Renal cortical epithelial cell (primary cell): ENCODE results near the gene ART1. TPM values are rescaled to one million over a fixed set of nuclear protein-coding genes. Genes with fewer than 3 reads are reported as not detected.
"Not testable (repeated sequence)": the region's sequence is repeated elsewhere in the genome, so short reads cannot be mapped to it uniquely, and the experiment has no call there.

Experiments
- DNase-seq: peaks from one replicate; pipeline ENCODE4 v3.0.0-alpha.2; 2011; ENCODE audit warnings: low read depth
- total RNA-seq: library from RNA; depleted of rRNA; stranded (reverse); fragments of >200 nt; gene quantifications from 2 replicates; pipeline ENCODE4 v1.2.3, GENCODE V29; 2014

ART1 gene
- total RNA-seq, 1 donor from 2014 or later: not detected

DNA sequence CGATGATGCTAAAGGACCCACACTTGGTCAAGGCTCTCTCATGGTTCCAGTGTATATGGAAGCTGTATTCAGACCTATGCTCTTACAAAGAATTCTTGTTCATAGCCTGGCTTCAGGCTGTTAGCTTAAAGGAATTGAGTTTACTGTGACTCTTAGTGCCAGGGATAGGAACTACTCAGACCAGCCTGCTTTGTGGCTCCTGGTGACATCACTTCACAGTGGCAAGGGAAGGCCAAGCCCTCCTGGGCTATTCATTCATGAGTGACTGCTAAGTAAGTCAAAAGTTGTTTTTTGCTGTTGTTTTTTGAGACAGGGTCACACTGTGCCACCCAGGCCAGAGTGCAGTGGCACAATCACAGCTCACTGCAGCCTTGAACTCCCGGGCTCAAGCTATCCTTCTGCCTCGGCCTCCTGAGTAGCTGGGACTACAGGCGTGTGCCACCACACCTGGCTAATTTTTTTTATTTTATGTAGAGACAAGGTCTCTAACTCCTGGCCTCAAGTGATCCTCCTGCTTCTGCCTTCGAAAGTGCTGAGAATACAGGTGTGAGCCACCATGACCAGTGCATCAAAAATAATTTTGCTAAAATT, 12.8 kb upstream of the ART1 start:
- DNase-seq: peak; percentile 9

GRCh38 chr11:3635641-3636375, 9.1 kb upstream of the ART1 start:
- DNase-seq: no peak

GRCh38 chr11:3637201-3637600, 7.7 kb upstream of the ART1 start:
- DNase-seq: no peak

- no peak for DNase-seq
Measured at GRCh38 chr11:3638513-3638912, 6.4 kb upstream of the ART1 start.

GRCh38 chr11:3639841-3640240, 5.1 kb upstream of the ART1 start:
- DNase-seq: no peak

DNA sequence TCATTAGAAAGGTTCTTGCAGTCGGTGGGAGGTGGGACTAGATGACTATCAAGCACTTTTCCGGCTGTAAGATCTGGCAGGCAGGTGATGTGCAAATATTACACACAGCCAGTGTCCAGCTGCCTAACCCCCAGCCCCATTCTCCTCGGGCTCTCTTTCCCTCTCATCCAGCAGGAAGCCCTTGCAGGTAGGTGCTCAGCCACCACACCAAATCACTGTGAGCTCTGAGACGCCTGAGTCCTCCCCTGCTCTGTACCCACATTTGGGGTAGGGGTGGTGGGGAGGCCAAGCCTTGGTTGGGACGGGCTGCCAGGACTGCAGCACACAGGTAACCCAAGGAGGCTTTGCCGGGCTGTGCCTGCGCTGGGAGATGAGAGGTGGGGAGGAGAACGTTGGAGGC, 3.7 kb upstream of the ART1 start:
- DNase-seq: no peak

GRCh38 chr11:3641701-3642070, 3.2 kb upstream of the ART1 start, which contains the start of gene ART5:
TSS of gene ART5 (minus strand) at chr11:3641992. CDS start at chr11:3641862, 130 bp downstream.
- DNase-seq: no peak

DNA sequence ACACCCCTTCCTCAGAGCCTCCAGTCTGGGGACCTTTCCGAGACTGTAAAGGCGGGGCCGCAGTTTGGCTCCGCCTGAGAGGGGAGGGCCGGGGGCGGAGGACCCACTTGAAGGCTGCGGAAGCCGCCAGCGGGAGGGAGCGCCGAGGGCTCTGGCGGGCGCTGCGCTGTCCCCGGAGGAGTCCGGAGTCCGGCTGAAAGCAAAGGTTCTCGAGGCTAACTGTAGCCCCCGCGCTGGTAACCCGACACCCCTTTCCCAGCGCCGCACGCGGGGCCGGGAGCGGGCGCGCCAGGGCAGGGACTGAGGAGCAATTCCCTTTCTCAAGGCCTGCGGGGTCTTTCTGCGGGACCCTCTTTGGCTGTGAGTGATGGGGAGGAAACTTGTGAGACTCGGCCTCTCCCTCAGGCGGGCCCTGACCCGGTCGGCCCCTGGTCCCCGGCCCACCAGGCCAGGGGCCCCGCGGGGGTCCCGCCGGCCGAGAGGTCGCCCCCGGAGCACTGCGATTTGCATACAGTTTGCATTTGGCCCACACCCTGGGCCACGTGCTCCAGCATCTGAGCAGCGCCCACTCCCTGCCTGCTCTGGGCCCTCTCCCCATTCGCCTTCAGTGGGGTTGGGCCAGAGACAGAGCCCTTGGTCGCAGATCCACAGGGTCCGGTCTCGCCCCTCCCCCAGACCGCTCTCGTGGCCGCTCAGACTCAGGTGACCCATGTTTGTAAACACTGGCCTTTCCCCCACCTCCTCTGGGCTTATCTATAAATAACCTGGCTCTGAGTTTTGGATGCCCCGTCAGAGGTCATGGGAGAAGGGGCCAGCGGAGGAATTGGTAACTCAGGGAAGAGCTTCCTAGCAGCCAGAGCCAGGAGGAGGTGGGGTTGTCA, 2.6 kb upstream of the ART1 start:
- DNase-seq: peak; percentile 52

DNA sequence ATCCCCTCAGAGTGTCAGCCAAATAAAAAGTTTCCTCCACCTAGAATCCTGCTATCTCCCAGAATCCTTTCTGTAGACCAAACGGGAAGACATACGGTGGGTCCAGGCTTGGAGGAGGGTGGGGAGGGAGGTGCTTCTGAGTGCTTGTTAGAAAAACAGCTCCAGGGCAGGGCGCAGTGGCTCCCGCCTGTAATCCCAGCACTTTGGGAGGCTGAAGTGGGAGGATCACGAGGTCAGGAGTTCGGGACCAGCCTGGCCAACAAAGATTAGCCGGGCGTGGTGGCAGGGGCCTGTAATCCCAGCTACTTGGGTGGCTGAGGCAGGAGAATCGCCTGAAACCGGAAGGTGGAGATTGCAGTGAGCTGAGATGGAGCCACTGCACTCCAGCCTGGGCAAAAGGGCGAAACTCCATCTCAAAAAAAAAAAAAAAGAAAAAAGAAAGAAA, 1.8 kb upstream of the ART1 start:
- not testable (repeated sequence) for DNase-seq

DNA sequence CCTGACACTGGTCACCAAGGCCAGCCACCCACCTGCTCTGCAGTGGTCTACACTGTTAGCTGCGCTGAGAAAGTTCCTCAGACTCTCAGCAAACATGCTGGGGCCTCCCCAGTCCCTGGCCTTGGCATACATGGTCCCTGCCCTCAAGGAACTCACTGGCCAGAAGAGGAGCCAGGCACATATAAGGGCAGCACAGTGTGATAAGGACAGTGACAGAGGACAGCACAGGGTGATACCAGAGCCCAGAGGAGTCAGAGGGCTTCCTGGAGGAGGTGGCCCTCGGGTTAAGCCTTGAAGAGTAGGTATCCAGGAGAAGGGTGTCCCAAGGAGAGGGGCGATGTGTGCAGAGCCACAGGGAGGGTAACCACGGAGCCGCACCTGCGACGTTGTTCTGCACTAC, 624 bp downstream of the ART1 start:
- DNase-seq: no peak

- DNase-seq: not testable (repeated sequence)
Measured at GRCh38 chr11:3648843-3649242, 3.9 kb downstream of the ART1 start.

DNA sequence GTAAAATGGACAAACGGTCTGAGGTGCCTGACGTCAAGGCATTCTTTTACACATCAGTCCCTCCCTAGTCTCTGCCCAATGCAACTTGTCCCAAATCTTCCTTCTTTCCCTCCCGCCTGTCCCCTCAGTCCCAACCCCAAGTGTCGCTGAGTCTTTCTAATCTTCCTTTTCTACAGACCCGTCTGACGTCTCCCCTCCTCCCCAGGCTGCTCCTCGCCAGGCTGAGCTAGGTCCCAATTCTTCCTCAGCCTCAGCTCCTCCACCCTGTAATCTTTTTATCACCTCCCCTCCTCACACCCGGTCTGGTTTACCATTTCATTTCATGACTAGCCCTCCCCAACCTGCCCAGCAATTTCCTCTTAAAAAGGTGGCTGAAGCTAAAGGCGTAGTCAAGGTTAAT, 4.4 kb downstream of the ART1 start:
- DNase-seq: not testable (repeated sequence)

GRCh38 chr11:3652514-3652913, 7.6 kb downstream of the ART1 start:
- not testable (repeated sequence) for DNase-seq

- DNase-seq: no peak
Measured at GRCh38 chr11:3655547-3655946, 10.6 kb downstream of the ART1 start.

- DNase-seq: not testable (repeated sequence)
Measured at GRCh38 chr11:3657331-3657730, 12.4 kb downstream of the ART1 start.

DNA sequence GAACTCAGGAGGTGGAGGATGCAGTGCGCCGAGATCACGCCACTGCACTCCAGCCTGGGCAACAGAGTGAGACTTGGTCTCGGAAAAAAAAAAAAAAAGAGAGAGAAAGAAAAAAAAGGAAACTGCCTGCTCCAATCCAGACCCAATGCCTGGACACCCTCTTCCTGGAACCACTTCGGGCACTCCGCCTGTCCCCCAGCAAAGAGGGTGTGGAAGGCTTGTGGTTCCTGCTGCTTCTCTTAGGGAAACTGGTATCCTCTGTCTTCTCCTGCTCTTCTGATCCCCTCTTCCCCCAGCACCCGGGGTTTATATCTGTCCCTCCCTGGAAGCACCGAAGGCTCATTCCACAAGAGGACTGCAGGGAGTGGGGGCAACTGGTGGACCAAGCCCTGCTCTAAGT, 13.3 kb downstream of the ART1 start:
- no peak for DNase-seq

GRCh38 chr11:3659595-3660515, 14.9 kb downstream of the ART1 start:
- DNase-seq: no peak

GRCh38 chr11:3660960-3661359, 16.0 kb downstream of the ART1 start:
- no peak for DNase-seq

DNA sequence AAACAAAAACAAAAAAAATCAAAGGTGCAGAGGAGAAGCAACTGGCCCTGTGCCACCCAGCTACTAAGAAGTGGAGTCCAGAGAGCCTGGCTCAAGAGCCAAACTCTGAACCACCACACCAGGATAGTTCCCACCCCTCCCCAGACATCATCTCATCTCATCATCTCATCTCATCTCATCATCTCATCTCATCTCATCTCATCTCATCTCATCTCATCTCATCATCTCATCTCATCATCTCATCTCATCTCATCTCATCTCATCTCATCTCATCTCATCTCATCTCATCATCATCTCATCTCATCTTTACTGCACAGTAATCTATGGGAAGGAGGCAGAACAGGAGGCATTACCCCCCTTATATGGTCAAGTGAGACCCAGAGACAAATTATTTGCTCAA, 17.9 kb downstream of the ART1 start:
- no peak for DNase-seq

GRCh38 chr11:3664032-3664630, 19.2 kb downstream of the ART1 start:
- DNase-seq: no peak
